Gastroesophageal sphincter (tissue), 4 donors: ENCODE results near the gene BRPF3. TPM values are rescaled to one million over a fixed set of nuclear protein-coding genes. Genes with fewer than 3 reads are reported as not detected.

Experiments used
- ATAC-seq: fragments of 150-250 bp; one replicate; pipeline ENCODE4 v1.9.1; 2016; ENCODE audit warnings: mild to moderate bottlenecking, moderate library complexity
- H3K27ac ChIP-seq, 4 donors: fragments of 200-600 bp; sonication (generic) in 3 of 4; 1 replicate in 3 of 4; 2 replicates in 1 of 4; pipeline ENCODE4 v1.5.1; 2016 to 2019
- H3K27me3 ChIP-seq: fragments of 200-600 bp; sonication (generic); one replicate; pipeline ENCODE4 v1.5.1; 2019
- H3K36me3 ChIP-seq, 2 donors: fragments of 200-600 bp; sonication (generic); one replicate each; pipeline ENCODE4 v1.5.1; 2019; ENCODE audit warnings: control low read depth in 1 of 2
- H3K4me1 ChIP-seq, 3 donors: fragments of 200-600 bp; sonication (generic); 1 replicate in 2 of 3; 2 replicates in 1 of 3; pipeline ENCODE4 v1.5.1; 2016 to 2019; ENCODE audit warnings: control low read depth in 2 of 3
- H3K4me3 ChIP-seq, 2 donors: fragments of 200-600 bp; sonication (generic); one replicate each; pipeline ENCODE4 v1.5.1; 2019; ENCODE audit warnings: mild to moderate bottlenecking in 1 of 2, moderate library complexity in 1 of 2
- H3K9me3 ChIP-seq, 3 donors: fragments of 200-600 bp; sonication (generic); one replicate each; pipeline ENCODE4 v1.5.1; 2017 to 2019; ENCODE audit warnings: control low read depth in 2 of 3
- EP300 ChIP-seq: sonication (generic); formaldehyde crosslinking; IDR thresholded peaks from one replicate; pipeline ENCODE4 v1.6.1; 2017; ENCODE audit warnings: antibody characterized with exemption, mild to moderate bottlenecking
- POLR2A ChIP-seq, 2 donors: fragments of 450-650 bp; IDR thresholded peaks; one replicate each; pipeline ENCODE4 v1.6.1; 2017; ENCODE audit warnings: antibody characterized with exemption in 2 of 2, mild to moderate bottlenecking in 2 of 2, moderate library complexity in 1 of 2
- POLR2AphosphoS5 ChIP-seq: sonication (generic); formaldehyde crosslinking; IDR thresholded peaks from one replicate; pipeline ENCODE4 v1.6.1; 2017; ENCODE audit warnings: antibody characterized with exemption
- WGBS, 2 donors: methylation state at CpG; one replicate each; pipeline ENCODE4 v1.1.5; 2018; ENCODE audit warnings: low coverage in 1 of 2; 5-methylcytosine and 5-hydroxymethylcytosine counted together
- total RNA-seq, 4 donors: library from RNA; depleted of rRNA; stranded (reverse); fragments of >200 nt; gene quantifications; one replicate each; pipeline ENCODE4 v1.1.0, GENCODE V29; 2016
- TF ChIP-seq, protein P1 (sequence below), 4 experiments: fragments of 200-600 bp in 2 of 4; fragments of 450-650 bp in 2 of 4; sonication (generic) in 1 of 4; IDR thresholded peaks; one replicate each; pipeline ENCODE4 v1.5.1; 2017 to 2019; ENCODE audit warnings: antibody characterized with exemption in 4 of 4, mild to moderate bottlenecking in 2 of 4, moderate library complexity in 2 of 4

BRPF3 gene
- total RNA-seq, 4 donors from 2014 or later: 19.0 to 36.7 (median 20.4) TPM

DNA sequence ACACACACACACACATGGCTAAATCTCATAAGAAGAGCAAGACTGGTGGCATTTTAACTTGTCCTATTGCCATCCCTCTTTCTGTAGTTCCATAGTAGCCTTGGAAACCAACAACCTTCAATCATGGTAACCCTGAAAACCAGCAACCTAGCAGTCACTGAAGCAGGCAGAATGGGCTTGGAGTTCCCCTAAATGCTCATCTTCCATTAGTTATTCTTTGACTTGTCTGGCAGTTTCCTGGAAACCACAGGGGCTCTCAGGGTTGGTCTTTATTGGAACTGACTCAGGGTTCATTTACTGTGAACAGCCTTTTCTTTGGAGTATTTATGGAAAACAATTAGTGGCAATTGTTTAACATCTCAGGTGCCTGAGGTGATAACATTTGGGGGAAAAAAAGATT, 19.4 kb upstream of the BRPF3 start:
- H3K9me3 ChIP-seq: peaks cover 0 to 28% (median 1%) of the 10 kb centered on the region in 3 donors
- ATAC-seq: no peak
- H3K27me3 ChIP-seq: no peaks in the 10 kb centered on the region
- H3K4me3 ChIP-seq: no peak overlapping the region
- H3K4me1 ChIP-seq: no peaks in the 10 kb centered on the region
- TF ChIP-seq, protein P1, sequence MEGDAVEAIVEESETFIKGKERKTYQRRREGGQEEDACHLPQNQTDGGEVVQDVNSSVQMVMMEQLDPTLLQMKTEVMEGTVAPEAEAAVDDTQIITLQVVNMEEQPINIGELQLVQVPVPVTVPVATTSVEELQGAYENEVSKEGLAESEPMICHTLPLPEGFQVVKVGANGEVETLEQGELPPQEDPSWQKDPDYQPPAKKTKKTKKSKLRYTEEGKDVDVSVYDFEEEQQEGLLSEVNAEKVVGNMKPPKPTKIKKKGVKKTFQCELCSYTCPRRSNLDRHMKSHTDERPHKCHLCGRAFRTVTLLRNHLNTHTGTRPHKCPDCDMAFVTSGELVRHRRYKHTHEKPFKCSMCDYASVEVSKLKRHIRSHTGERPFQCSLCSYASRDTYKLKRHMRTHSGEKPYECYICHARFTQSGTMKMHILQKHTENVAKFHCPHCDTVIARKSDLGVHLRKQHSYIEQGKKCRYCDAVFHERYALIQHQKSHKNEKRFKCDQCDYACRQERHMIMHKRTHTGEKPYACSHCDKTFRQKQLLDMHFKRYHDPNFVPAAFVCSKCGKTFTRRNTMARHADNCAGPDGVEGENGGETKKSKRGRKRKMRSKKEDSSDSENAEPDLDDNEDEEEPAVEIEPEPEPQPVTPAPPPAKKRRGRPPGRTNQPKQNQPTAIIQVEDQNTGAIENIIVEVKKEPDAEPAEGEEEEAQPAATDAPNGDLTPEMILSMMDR (IDR thresholded peaks at IDR 0.05): no peak
- H3K27ac ChIP-seq: no peak overlapping the region
- no peaks in the 10 kb centered on the region for H3K36me3 ChIP-seq

DNA sequence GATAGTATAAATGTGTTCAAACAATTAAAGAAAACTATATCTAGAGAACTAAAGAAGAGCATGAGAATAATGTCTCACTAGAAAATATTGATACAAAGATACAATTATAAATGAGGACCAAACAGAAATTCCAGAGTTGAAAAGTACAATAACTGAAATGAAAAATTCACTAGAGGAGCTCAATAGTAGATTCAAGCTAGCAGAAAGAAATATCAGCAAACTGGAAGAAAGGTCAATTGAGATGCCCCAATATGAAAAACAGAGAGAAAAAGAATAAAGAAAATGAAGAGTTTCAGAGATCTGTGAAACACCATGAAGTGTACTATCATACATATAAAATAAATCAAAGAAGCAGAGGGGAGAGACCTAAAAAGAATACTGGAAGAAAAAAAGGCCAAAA, 18.0 kb upstream of the BRPF3 start:
- no peaks in the 10 kb centered on the region for H3K27me3 ChIP-seq
- H3K4me3 ChIP-seq: no peak overlapping the region
- peaks cover 0 to 42% (median 1%) of the 10 kb centered on the region in 3 donors for H3K9me3 ChIP-seq
- no peaks in the 10 kb centered on the region for H3K4me1 ChIP-seq
- H3K36me3 ChIP-seq: no peaks in the 10 kb centered on the region
- no peak overlapping the region for H3K27ac ChIP-seq
- no peak for TF ChIP-seq EP300
- TF ChIP-seq, protein P1 (IDR thresholded peaks at IDR 0.05): no peak
- TF ChIP-seq POLR2AphosphoS5: no peak
- no peak for TF ChIP-seq POLR2A (IDR thresholded peaks at IDR 0.05)
- no peak for ATAC-seq

DNA sequence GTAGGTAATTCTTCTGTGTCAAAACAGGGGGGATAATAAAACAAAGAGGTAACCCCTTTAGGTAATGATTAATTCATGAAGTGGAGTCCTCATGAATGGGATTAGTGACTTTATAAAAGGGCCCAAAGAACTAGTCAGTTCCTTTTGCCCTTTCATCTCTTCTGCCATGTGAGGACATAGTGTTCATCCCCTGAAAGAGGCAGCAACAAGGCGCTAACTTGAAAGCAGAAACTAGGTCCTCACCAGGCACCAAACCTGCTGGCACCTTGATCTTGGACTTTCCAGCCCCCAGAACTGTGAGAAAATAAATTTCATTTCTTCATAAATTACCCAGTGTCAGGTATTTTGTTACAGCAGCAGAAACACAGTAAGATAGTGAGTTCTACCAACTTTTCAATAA, 16.4 kb upstream of the BRPF3 start:
- Histone ChIP-seq H3K4me3 (no peak overlapping the region), H3K36me3 (no peaks in the 10 kb centered on the region), H3K9me3 (peaks cover 0 to 42% (median 1%) of the 10 kb centered on the region in 3 donors), H3K4me1 (no peaks in the 10 kb centered on the region), H3K27ac (no peak overlapping the region), H3K27me3 (no peaks in the 10 kb centered on the region)
- ATAC-seq: no peak
- TF ChIP-seq EP300: no peak
- TF ChIP-seq, protein P1 (IDR thresholded peaks at IDR 0.05): no peak
- TF ChIP-seq POLR2AphosphoS5: no peak
- no peak for TF ChIP-seq POLR2A (IDR thresholded peaks at IDR 0.05)
- WGBS, 2 donors: 90 to 100% methylated on average over 1 of the region's 1 CpG

DNA sequence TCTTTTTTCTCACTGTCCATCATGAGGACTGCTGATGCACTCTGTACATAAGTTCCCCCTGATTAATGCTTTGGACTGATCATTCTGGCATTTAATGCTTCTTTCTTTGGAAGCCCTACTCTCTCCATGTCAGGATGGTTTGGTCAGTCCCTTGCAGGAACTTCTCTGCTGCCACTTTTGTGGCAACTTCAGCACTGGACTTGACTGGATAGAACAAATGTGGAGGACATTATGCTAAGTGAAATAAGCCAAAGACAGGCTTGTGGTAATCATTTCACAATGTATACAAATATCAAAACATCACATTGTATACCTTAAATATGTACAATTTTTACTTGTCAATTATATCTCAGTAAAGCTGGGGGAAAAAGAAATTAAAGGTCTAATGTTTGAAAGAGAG, 12.2 kb upstream of the BRPF3 start:
- H3K27ac ChIP-seq: no peak overlapping the region
- no peaks in the 10 kb centered on the region for H3K4me1 ChIP-seq
- H3K4me3 ChIP-seq: no peak overlapping the region
- H3K36me3 ChIP-seq: no peaks in the 10 kb centered on the region
- peaks cover 0 to 21% (median 0%) of the 10 kb centered on the region in 3 donors for H3K9me3 ChIP-seq
- TF ChIP-seq POLR2A (IDR thresholded peaks at IDR 0.05) (no peak), POLR2AphosphoS5 (no peak), EP300 (no peak)
- TF ChIP-seq, protein P1 (IDR thresholded peaks at IDR 0.05): no peak
- ATAC-seq: no peak
- H3K27me3 ChIP-seq: no peaks in the 10 kb centered on the region

DNA sequence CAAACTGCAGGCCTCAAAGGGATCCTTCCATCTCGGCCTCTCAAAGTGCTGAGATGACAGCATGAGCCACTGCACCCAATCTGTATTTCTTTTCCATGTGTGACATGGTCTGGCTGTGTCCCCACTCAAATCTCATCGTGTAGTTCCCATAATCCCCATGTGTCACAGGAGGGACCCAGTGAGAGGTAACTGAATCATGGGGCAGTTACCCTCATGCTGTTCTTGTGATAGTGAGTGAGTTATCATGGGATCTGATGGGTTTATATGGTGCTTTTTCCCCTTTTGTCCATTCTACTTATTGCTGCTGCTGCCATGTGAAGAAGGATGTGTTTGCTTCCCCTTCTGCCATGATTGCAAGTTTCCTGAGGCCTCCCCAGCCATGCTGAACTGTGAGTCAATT, 10.3 kb upstream of the BRPF3 start:
- H3K4me1 ChIP-seq: no peaks in the 10 kb centered on the region
- H3K9me3 ChIP-seq: peaks cover 0 to 18% (median 0%) of the 10 kb centered on the region in 3 donors
- WGBS, 2 donors: 60 to 100% methylated on average over 1 to 2 of the region's 2 CpGs
- no peaks in the 10 kb centered on the region for H3K36me3 ChIP-seq
- H3K27ac ChIP-seq: no peak overlapping the region
- no peak for ATAC-seq
- no peaks in the 10 kb centered on the region for H3K27me3 ChIP-seq
- H3K4me3 ChIP-seq: no peak overlapping the region
- no peak for TF ChIP-seq POLR2AphosphoS5
- TF ChIP-seq EP300: no peak
- TF ChIP-seq, protein P1 (IDR thresholded peaks at IDR 0.05): no peak
- TF ChIP-seq POLR2A (IDR thresholded peaks at IDR 0.05): no peak
